Suprapubic skin (tissue), 4 donors: ENCODE data around the gene RPL18A.

Source experiments
- CTCF ChIP-seq, 2 donors: fragments of 200-600 bp in 1 of 2; fragments of 450-650 bp in 1 of 2; sonication (generic) in 1 of 2; IDR thresholded peaks; one replicate each; pipeline ENCODE4 v1.5.1; 2016 to 2019; ENCODE audit warnings: antibody characterized with exemption in 2 of 2, mild to moderate bottlenecking in 1 of 2, moderate library complexity in 1 of 2
- EP300 ChIP-seq: sonication (generic); formaldehyde crosslinking; IDR thresholded peaks from one replicate; pipeline ENCODE4 v1.6.1; 2017; ENCODE audit warnings: antibody characterized with exemption
- POLR2A ChIP-seq, 2 donors: fragments of 450-650 bp; IDR thresholded peaks; one replicate each; pipeline ENCODE4 v1.6.1; 2017; ENCODE audit warnings: antibody characterized with exemption in 2 of 2, mild to moderate bottlenecking in 2 of 2, moderate library complexity in 2 of 2
- POLR2AphosphoS5 ChIP-seq, 3 donors: sonication (generic); formaldehyde crosslinking; IDR thresholded peaks; one replicate each; pipeline ENCODE4 v1.6.1; 2017; ENCODE audit warnings: antibody characterized with exemption in 3 of 3

- TF ChIP-seq CTCF (IDR thresholded peaks at IDR 0.05) (no peak), POLR2A (IDR thresholded peaks at IDR 0.05) (no peak), POLR2AphosphoS5 (IDR thresholded peaks at IDR 0.05) (no peak), EP300 (no peak)
These were observed 35.4 kb upstream of the RPL18A start for GRCh38 chr19:17824339-17824738.
